Right atrium auricular region (tissue), 2 donors: Measurements from ENCODE around the gene TUBGCP2. TPM values are rescaled to one million over a fixed set of nuclear protein-coding genes. Genes with fewer than 3 reads are reported as not detected.

ENCODE experiments used
- DNase-seq: peaks from one replicate; pipeline ENCODE4 v3.0.0-alpha.2; 2019; ENCODE audit warnings: low spot score
- H3K27ac ChIP-seq, 2 donors: fragments of 200-600 bp; sonication (generic); 1 replicate in 1 of 2; 2 replicates in 1 of 2; pipeline ENCODE4 v1.5.1; 2016 to 2019
- H3K27me3 ChIP-seq, 2 donors: fragments of 200-600 bp; sonication (generic); one replicate each; pipeline versions ENCODE4 v1.5.1 to v1.6.0; 2017 to 2019
- H3K36me3 ChIP-seq: fragments of 200-600 bp; sonication (generic); one replicate; pipeline ENCODE4 v1.5.1; 2016
- H3K4me1 ChIP-seq, 2 donors: fragments of 200-600 bp; sonication (generic); one replicate each; pipeline versions ENCODE4 v1.5.1 to v1.6.0; 2017 to 2019
- H3K4me3 ChIP-seq, 2 donors: fragments of 200-600 bp; sonication (generic); 1 replicate in 1 of 2; 2 replicates in 1 of 2; pipeline ENCODE4 v1.5.1; 2017 to 2019; ENCODE audit warnings: mild to moderate bottlenecking in 1 of 2, moderate library complexity in 1 of 2
- H3K9me3 ChIP-seq, 2 donors: fragments of 200-600 bp; sonication (generic); one replicate each; pipeline ENCODE4 v1.5.1; 2019
- CTCF ChIP-seq, 2 donors: fragments of 200-600 bp; sonication (generic); IDR thresholded peaks; one replicate each; pipeline ENCODE4 v1.5.1; 2019; ENCODE audit warnings: antibody characterized with exemption in 2 of 2
- total RNA-seq, 2 donors: library from RNA; depleted of rRNA; stranded (reverse); fragments of >200 nt; gene quantifications; one replicate each; pipeline ENCODE4 v1.1.0, GENCODE V29; 2016

TUBGCP2 gene
- total RNA-seq, 2 donors from 2014 or later, result 22.1 to 30.4 TPM

GRCh38 chr10:133355266-133355665 lies 46.6 kb upstream of the TUBGCP2 start:
- H3K27me3 ChIP-seq, result no peaks in the 10 kb centered on the region

GRCh38 chr10:133354672-133355240 lies 46.1 kb upstream of the TUBGCP2 start:
- H3K27me3 ChIP-seq, result no peaks in the 10 kb centered on the region
- DNase-seq, result no peak
- H3K36me3 ChIP-seq, result no peaks in the 10 kb centered on the region
- H3K9me3 ChIP-seq, result no peaks in the 10 kb centered on the region
- TF ChIP-seq CTCF (IDR thresholded peaks at IDR 0.05), result no peak
- no peak overlapping the region for H3K27ac ChIP-seq
- H3K4me1 ChIP-seq, result peaks cover 0 to 17% of the 10 kb centered on the region in 2 donors
- no peak overlapping the region for H3K4me3 ChIP-seq

More at GRCh38 chr10:133355266-133355665, 46.6 kb upstream of the TUBGCP2 start:
- Histone ChIP-seq H3K36me3 (no peaks in the 10 kb centered on the region), H3K9me3 (no peaks in the 10 kb centered on the region), H3K4me1 (peaks cover 0 to 17% of the 10 kb centered on the region in 2 donors), H3K27ac (no peak overlapping the region), H3K4me3 (no peak overlapping the region)
- DNase-seq, result no peak
- TF ChIP-seq CTCF (IDR thresholded peaks at IDR 0.05), result no peak

- Histone ChIP-seq H3K36me3 (no peaks in the 10 kb centered on the region), H3K4me1 (peaks cover 0 to 17% of the 10 kb centered on the region in 2 donors), H3K4me3 (no peak overlapping the region), H3K27ac (no peak overlapping the region), H3K27me3 (no peaks in the 10 kb centered on the region), H3K9me3 (no peaks in the 10 kb centered on the region)
- no peak for TF ChIP-seq CTCF (IDR thresholded peaks at IDR 0.05)
- DNase-seq, result no peak
Measured at GRCh38 chr10:133353988-133354605, 45.4 kb upstream of the TUBGCP2 start.

GRCh38 chr10:133353202-133353959 lies 44.7 kb upstream of the TUBGCP2 start:
- no peak for DNase-seq

More at GRCh38 chr10:133353202-133353959, 44.7 kb upstream of the TUBGCP2 start:
- H3K4me3 ChIP-seq, result no peak overlapping the region
- H3K27me3 ChIP-seq, result no peaks in the 10 kb centered on the region
- no peaks in the 10 kb centered on the region for H3K9me3 ChIP-seq
- no peak overlapping the region for H3K27ac ChIP-seq
- no peaks in the 10 kb centered on the region for H3K36me3 ChIP-seq
- TF ChIP-seq CTCF (IDR thresholded peaks at IDR 0.05), result no peak
- H3K4me1 ChIP-seq, result peaks cover 0 to 17% of the 10 kb centered on the region in 2 donors
